ENCODE data around the gene IQGAP2.

IQGAP2 gene

DNA sequence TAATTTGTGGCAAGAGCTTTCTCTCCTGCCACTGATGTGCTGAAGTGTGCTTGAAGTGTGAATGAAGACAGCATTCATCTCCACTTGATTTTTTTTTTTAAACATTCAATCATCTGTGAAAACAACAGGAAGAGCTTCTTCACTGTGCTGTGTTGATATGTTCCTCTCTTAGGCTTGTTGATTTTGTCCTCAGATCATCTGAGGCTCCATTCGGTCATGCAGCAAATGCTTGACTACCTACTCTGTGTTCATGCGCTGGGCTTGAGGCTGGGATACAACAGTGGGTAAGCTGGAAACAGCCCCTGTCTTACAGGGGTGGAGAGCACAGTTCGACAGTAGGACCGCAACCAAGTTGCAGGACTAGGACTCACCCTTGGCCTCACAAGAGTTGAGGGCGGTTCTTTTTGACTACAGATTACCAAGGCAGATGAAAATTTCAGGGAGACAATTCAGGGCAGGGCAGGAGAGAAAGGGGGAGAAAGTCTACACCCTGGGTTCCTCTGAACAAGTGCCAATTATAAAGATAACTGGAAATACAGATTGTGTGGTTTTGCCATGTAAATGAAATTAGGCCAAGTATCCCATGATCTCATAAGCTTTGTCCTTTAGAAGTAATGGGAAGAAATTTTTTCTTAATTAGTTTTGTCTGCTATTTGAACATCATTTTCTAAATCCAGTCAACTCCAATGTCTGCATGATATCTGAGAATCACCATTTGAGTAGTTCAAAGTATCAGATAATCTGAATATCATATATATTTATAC is 281.9 kb downstream of the IQGAP2 start:
- H3K4me3 ChIP-seq (ENCODE audit: low read depth, low read length): no peak overlapping the region
- TF ChIP-seq, protein P1, sequence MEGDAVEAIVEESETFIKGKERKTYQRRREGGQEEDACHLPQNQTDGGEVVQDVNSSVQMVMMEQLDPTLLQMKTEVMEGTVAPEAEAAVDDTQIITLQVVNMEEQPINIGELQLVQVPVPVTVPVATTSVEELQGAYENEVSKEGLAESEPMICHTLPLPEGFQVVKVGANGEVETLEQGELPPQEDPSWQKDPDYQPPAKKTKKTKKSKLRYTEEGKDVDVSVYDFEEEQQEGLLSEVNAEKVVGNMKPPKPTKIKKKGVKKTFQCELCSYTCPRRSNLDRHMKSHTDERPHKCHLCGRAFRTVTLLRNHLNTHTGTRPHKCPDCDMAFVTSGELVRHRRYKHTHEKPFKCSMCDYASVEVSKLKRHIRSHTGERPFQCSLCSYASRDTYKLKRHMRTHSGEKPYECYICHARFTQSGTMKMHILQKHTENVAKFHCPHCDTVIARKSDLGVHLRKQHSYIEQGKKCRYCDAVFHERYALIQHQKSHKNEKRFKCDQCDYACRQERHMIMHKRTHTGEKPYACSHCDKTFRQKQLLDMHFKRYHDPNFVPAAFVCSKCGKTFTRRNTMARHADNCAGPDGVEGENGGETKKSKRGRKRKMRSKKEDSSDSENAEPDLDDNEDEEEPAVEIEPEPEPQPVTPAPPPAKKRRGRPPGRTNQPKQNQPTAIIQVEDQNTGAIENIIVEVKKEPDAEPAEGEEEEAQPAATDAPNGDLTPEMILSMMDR (IDR thresholded peaks at IDR 0.05; ENCODE audit: borderline replicate concordance, insufficient read depth, low read depth, low read length): no peak

DNA sequence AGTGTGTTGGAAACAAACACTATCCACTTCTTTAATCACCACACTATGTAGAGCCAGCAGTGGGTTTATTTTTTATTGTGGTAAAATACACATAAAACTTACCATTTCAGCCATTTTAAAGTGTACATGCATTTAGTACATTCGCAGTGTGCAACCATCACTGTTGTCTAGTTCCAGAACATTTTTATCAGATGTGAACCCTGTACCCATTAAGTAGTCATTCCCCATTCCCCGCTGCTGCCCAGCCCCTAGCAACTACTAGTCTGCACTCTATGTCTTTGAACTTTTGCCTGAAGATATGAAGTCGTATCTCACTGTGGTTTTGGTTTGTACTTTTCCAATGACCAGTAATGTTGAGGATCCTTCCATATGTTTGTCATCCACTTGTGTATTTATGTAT is 282.6 kb downstream of the IQGAP2 start:
- H3K4me3 ChIP-seq (ENCODE audit: low read depth, low read length): no peak overlapping the region
- TF ChIP-seq, protein P1 (IDR thresholded peaks at IDR 0.05; ENCODE audit: borderline replicate concordance, insufficient read depth, low read depth, low read length): no peak

DNA sequence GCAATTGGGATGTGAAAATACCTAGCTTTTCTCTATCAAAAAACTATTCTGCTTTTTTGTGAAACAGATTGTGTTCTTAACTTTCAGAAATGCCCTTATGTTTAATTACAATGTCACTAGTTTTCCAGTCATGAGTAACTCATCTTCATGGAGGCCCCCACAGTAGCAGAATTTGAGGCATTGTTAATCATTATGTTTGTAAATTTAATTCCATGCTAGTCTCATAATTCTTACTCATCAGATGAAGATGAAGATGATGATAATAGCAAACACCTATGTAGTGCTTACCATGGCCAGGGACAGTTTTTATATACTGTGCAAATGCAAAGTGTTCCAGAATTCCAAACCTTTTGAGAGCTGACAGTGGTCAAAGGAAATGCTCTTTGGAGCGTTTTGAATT is 285.1 kb downstream of the IQGAP2 start:
- TF ChIP-seq, protein P1 (IDR thresholded peaks at IDR 0.05; ENCODE audit: borderline replicate concordance, insufficient read depth, low read depth, low read length): no peak

DNA sequence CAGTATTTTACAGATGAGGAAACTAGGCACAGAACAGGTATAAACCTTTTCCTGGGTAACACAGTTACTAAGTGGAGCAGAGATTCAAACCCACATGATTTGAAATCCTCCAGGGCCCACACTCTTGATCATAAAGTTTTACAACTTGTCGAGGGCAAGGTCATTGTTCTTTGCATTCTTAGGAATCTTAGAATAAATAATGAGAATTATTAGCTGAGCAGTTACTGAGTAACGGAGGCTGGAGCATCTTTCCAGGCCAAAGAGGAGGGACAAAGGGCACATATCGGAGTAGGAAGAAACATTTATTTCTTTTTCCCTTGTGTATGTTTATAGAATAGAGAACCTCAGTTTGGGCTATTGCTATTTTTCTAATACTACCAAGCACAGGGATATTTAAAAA is 285.8 kb downstream of the IQGAP2 start:
- TF ChIP-seq, protein P1 (IDR thresholded peaks at IDR 0.05; ENCODE audit: borderline replicate concordance, insufficient read depth, low read depth, low read length): no peak
- H3K4me3 ChIP-seq (ENCODE audit: low read depth, low read length): no peak overlapping the region

More for the DNA sequence above, 285.1 kb downstream of the IQGAP2 start:
- no peak overlapping the region for H3K4me3 ChIP-seq (ENCODE audit: low read depth, low read length)

DNA sequence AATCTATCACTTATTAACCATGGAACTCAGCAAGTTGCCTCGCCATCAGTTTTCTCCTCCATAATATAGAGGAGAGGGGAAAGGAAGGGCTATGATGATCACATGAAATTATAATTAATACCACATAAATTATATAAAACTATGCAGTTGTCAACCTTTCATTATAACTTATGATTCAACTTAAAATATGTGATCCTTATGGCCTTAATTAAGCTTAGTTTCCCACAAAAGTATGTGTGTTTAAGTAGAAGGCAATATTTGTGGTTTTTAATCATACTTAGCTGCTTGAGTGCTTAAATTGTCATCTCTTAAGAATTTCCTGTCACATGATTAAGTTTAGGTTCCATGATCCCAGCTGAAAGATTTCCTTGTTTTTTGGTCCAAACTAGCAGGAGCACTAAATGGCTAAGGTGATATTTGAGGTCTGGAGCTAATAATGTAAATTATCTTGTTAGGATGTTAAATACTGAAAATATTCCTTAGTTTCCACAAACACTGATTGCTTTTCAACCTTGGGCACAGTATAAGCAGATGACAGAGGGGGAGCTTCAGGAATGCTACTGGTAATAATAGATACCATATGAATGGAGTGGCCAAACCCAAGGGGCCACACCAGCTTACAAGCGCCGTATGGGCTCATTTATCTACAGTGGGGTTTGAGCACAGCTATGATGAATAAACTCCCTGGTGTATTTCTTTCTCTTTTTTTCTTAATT is 286.4 kb downstream of the IQGAP2 start:
- TF ChIP-seq, protein P1 (IDR thresholded peaks at IDR 0.05; ENCODE audit: borderline replicate concordance, insufficient read depth, low read depth, low read length): no peak
- no peak overlapping the region for H3K4me3 ChIP-seq (ENCODE audit: low read depth, low read length)

DNA sequence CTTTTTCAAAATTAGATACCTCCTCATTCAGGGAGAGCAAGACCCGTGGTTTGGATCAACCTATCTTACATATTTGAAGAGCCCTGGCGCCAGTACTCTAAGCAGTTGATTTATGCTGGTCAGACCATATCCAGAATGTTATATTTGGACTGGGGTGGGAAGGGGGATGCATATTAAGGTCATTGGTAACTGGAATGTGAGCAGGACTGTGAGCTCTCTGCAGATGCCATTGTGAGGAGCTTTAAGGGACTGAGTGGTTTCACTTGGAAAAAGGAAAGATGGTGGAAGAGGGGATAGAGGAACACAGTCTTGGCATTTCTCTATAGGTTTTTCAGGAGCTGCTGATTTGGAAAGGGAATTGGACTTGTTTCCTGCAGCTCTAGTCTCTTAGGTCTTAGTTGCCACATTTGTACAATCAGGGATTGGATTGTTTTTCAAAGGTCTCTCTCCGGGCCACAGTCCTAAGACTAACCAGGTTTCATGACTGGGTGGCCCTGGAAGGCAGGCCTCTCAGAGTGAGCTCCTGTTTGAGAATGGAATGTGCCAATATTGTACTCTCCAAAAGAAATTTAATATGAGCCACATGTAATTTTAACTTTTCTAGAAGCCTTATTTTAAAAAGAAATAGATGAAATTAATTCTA is 287.1 kb downstream of the IQGAP2 start:
- TF ChIP-seq, protein P1 (IDR thresholded peaks at IDR 0.05; ENCODE audit: borderline replicate concordance, insufficient read depth, low read depth, low read length): no peak
- no peak overlapping the region for H3K4me3 ChIP-seq (ENCODE audit: low read depth, low read length)

All from GM12875 (cell line).